Fibroblast of villous mesenchyme (primary cell): ENCODE results near the gene EGF. TPM values are rescaled to one million over a fixed set of nuclear protein-coding genes. Genes with fewer than 3 reads are reported as not detected.

Experiments
- DNase-seq: peaks from one replicate; pipeline ENCODE4 v3.0.0-alpha.2; 2010; ENCODE audit warnings: low read depth
- H3K4me3 ChIP-seq: 2 replicates; pipeline ENCODE4 v1.5.1; 2011; ENCODE audit warnings: low read depth, mild to moderate bottlenecking, low read length
- CTCF ChIP-seq: IDR thresholded peaks from 2 replicates; pipeline ENCODE4 v1.5.1; 2012; ENCODE audit warnings: low read depth, mild to moderate bottlenecking, low read length; ENCODE audit not compliant: insufficient read depth
- total RNA-seq: library from RNA; depleted of rRNA; stranded (reverse); fragments of >200 nt; gene quantifications from 2 replicates; pipeline ENCODE4 v1.2.3, GENCODE V29; 2012

The EGF gene
- total RNA-seq: 1.9 and 6.5 TPM in 2 replicates

GRCh38 chr4:109912706-109913595, at the start of gene EGF:
Gene EGF (plus strand): TSS chr4:109912883. CDS start chr4:109913336, 453 bp downstream.
- no peak for TF ChIP-seq CTCF
- no peak within 1 kb of the TSS for H3K4me3 ChIP-seq
- peak; percentile 26 for DNase-seq

- no peak for DNase-seq
- H3K4me3 ChIP-seq: no peak overlapping the region
- TF ChIP-seq CTCF: no peak
These were observed 48.5 kb upstream of the EGF start for GRCh38 chr4:109864134-109864533.

- TF ChIP-seq CTCF: no peak
- no peak overlapping the region for H3K4me3 ChIP-seq
- no peak for DNase-seq
These were observed 42.6 kb upstream of the EGF start for GRCh38 chr4:109870061-109870460.

- no peak for DNase-seq
- no peak for TF ChIP-seq CTCF
- H3K4me3 ChIP-seq: no peak overlapping the region
These were observed 40.6 kb upstream of the EGF start for GRCh38 chr4:109872065-109872464.

- no peak overlapping the region for H3K4me3 ChIP-seq
- no peak for DNase-seq
- TF ChIP-seq CTCF: no peak
These were observed 39.6 kb upstream of the EGF start for GRCh38 chr4:109872950-109873656.

GRCh38 chr4:109873791-109874514, 38.7 kb upstream of the EGF start:
- no peak overlapping the region for H3K4me3 ChIP-seq
- DNase-seq: no peak
- TF ChIP-seq CTCF: no peak
